NCI-H187 (cell line): ENCODE measurements around the gene DCAF15.
"Not testable (repeated sequence)": the region's sequence is repeated elsewhere in the genome, so short reads cannot be mapped to it uniquely, and the experiment has no call there.

Experiments
- DNase-seq, 2 experiments: peaks; one replicate each; lab custom pipeline; 2025; lab: John Stamatoyannopoulos, UW

Gene DCAF15

GRCh38 chr19:13952154-13952930 is at the start of gene DCAF15:
TSS of gene DCAF15 (plus strand) at chr19:13952509. CDS start at chr19:13952513, 4 bp downstream.
- DNase-seq, result peak; percentile 89 to 91

- no peak for DNase-seq
Observed at GRCh38 chr19:13902993-13903555, 49.2 kb upstream of the DCAF15 start.

GRCh38 chr19:13905634-13906520 is 46.4 kb upstream of the DCAF15 start, which contains the start of the genes BRME1 and CC2D1A:
TSS of gene BRME1 (minus strand) at chr19:13906117. CDS start at chr19:13904892, 1,225 bp downstream.
TSS of gene CC2D1A (plus strand) at chr19:13906201. CDS start at chr19:13906442, 241 bp downstream.
- peak; percentile 50 to 72 for DNase-seq

- DNase-seq, result no peak
Observed at GRCh38 chr19:13906521-13906904, 45.8 kb upstream of the DCAF15 start.

GRCh38 chr19:13906910-13907309 is 45.4 kb upstream of the DCAF15 start:
- DNase-seq, result no peak

GRCh38 chr19:13908674-13909073 is 43.6 kb upstream of the DCAF15 start:
- no peak for DNase-seq

- DNase-seq, result no peak
Observed at GRCh38 chr19:13909430-13909829, 42.9 kb upstream of the DCAF15 start.

- no peak for DNase-seq
Observed at GRCh38 chr19:13913352-13913751, 39.0 kb upstream of the DCAF15 start.

GRCh38 chr19:13914777-13915176 is 37.5 kb upstream of the DCAF15 start:
- no peak for DNase-seq

GRCh38 chr19:13917888-13918406 is 34.4 kb upstream of the DCAF15 start:
- DNase-seq, result no peak

- DNase-seq, result no peak
Observed at GRCh38 chr19:13918726-13919411, 33.4 kb upstream of the DCAF15 start.

GRCh38 chr19:13920524-13920923 is 31.8 kb upstream of the DCAF15 start:
- no peak for DNase-seq

- no peak for DNase-seq
Observed at GRCh38 chr19:13920940-13921747, 31.2 kb upstream of the DCAF15 start.

- not testable (repeated sequence) for DNase-seq
Observed at GRCh38 chr19:13922118-13922517, 30.2 kb upstream of the DCAF15 start.

- no peak for DNase-seq
Observed at GRCh38 chr19:13923194-13923987, 28.9 kb upstream of the DCAF15 start.

GRCh38 chr19:13926010-13926409 is 26.3 kb upstream of the DCAF15 start:
- no peak for DNase-seq

- no peak for DNase-seq
Observed at GRCh38 chr19:13926715-13927114, 25.6 kb upstream of the DCAF15 start.

GRCh38 chr19:13929340-13929739 is 23.0 kb upstream of the DCAF15 start:
- DNase-seq, result no peak

- DNase-seq, result no peak
Observed at GRCh38 chr19:13929956-13930355, 22.4 kb upstream of the DCAF15 start.

GRCh38 chr19:13930402-13930801 is 21.9 kb upstream of the DCAF15 start:
- DNase-seq, result no peak
